Lower leg skin (tissue), 4 donors: ENCODE data around the gene IRX5. TPM values are rescaled to one million over a fixed set of nuclear protein-coding genes. Genes with fewer than 3 reads are reported as not detected.
A peak's percentile ranks its signal among the peaks of the same experiment; 100 is the strongest.

Experiments
- DNase-seq, 2 donors: peaks; one replicate each; pipeline ENCODE4 v3.0.0-alpha.2; 2019; ENCODE audit warnings: low spot score in 2 of 2
- H3K4me3 ChIP-seq: fragments of 200-600 bp; sonication (generic); 2 replicates; pipeline ENCODE4 v1.5.1; 2017; ENCODE audit warnings: mild to moderate bottlenecking, low read depth; ENCODE audit not compliant: poor library complexity, severe bottlenecking
- CTCF ChIP-seq, 3 donors: fragments of 450-650 bp; IDR thresholded peaks; one replicate each; pipeline ENCODE4 v1.5.1; 2016; ENCODE audit warnings: antibody characterized with exemption in 3 of 3, mild to moderate bottlenecking in 3 of 3, moderate library complexity in 2 of 3
- POLR2A ChIP-seq, 2 donors: fragments of 450-650 bp; IDR thresholded peaks; one replicate each; pipeline ENCODE4 v1.6.1; 2016 to 2017; ENCODE audit warnings: antibody characterized with exemption in 2 of 2, mild to moderate bottlenecking in 1 of 2, moderate library complexity in 1 of 2
- WGBS, 2 donors: methylation state at CpG; one replicate each; pipeline ENCODE4 v1.1.5; 2018; 5-methylcytosine and 5-hydroxymethylcytosine counted together
- intact Hi-C: fragments of 100-400 bp; cut with DNase I; formaldehyde crosslinking; loops from one replicate; pipeline ENCODE4 v1.15.0; 2023; ENCODE audit warnings: low total_unique reads
- total RNA-seq, 4 donors: library from RNA; depleted of rRNA; stranded (reverse); fragments of >200 nt; gene quantifications; one replicate each; pipeline ENCODE4 v1.1.0, GENCODE V29; 2016

The IRX5 gene
- total RNA-seq, 4 donors from 2014 or later: 47.0 to 99.1 (median 68.7) TPM

GRCh38 chr16:54927125-54928015 lies 3.3 kb upstream of the IRX5 start:
- TF ChIP-seq CTCF (IDR thresholded peaks at IDR 0.05) (no peak), POLR2A (IDR thresholded peaks at IDR 0.05) (no peak)
- DNase-seq: no peak
- intact Hi-C loops: no loop called here
- 18 to 19% methylated on average over 13 of the region's 13 CpGs for WGBS, 2 donors
- peak overlapping the region; percentile 42 for H3K4me3 ChIP-seq

GRCh38 chr16:54928016-54928356 lies 2.7 kb upstream of the IRX5 start:
- DNase-seq: no peak

GRCh38 chr16:54928411-54929089 lies 2.1 kb upstream of the IRX5 start:
- peak overlapping the region; percentile 32 for H3K4me3 ChIP-seq
- intact Hi-C loops: no loop called here
- peak; percentile 79 to 96 for DNase-seq
- WGBS, 2 donors: 0% methylated on average over 18 to 27 of the region's 101 CpGs
- TF ChIP-seq POLR2A (IDR thresholded peaks at IDR 0.05) (no peak), CTCF (IDR thresholded peaks at IDR 0.05) (no peak)

More at GRCh38 chr16:54928016-54928356, 2.7 kb upstream of the IRX5 start:
- TF ChIP-seq CTCF (IDR thresholded peaks at IDR 0.05) (no peak), POLR2A (IDR thresholded peaks at IDR 0.05) (no peak)
- peak overlapping the region; percentile 42 for H3K4me3 ChIP-seq
- WGBS, 2 donors: 1% methylated on average over 13 of the region's 13 CpGs
- intact Hi-C loops: no loop called here

- TF ChIP-seq POLR2A (IDR thresholded peaks at IDR 0.05): peak in 1 of 2 donors; percentile 35
- no peak for TF ChIP-seq CTCF (IDR thresholded peaks at IDR 0.05)
- 0 to 1% methylated on average over 49 to 70 of the region's 73 CpGs for WGBS, 2 donors
- intact Hi-C loops: loop anchor here (5.0 to 10.0 kb wide), 3 partner anchors 645 to 1152 kb away; partner anchors contain the start of gene IRX3
- H3K4me3 ChIP-seq: peak overlapping the region; percentile 92
- DNase-seq: peak; percentile 99 to 100
These were observed 1.3 kb upstream of the IRX5 start for GRCh38 chr16:54929090-54930004.

- TF ChIP-seq POLR2A (IDR thresholded peaks at IDR 0.05) (peak in 1 of 2 donors; percentile 19), CTCF (IDR thresholded peaks at IDR 0.05) (no peak)
- intact Hi-C loops: loop anchor here (5.0 to 10.0 kb wide), 3 partner anchors 646 to 1153 kb away; partner anchors contain the start of gene IRX3
- WGBS, 2 donors: 0 to 1% methylated on average over 24 of the region's 24 CpGs
- DNase-seq: no peak
- H3K4me3 ChIP-seq: peak overlapping the region; percentile 75
These were observed 129 bp downstream of the IRX5 start for GRCh38 chr16:54930869-54931119.
